Keratinocyte (primary cell): Measurements from ENCODE around the gene TMED10. TPM values are rescaled to one million over a fixed set of nuclear protein-coding genes. Genes with fewer than 3 reads are reported as not detected.

Experiments used
- DNase-seq: peaks from one replicate; pipeline ENCODE4 v3.0.0-alpha.2; 2011; ENCODE audit warnings: low read depth, missing footprints, low spot score
- FAIRE-seq: peaks from 2 replicates; lab custom pipeline; 2011; peaks lifted over from hg19 to GRCh38; lab: Jason Lieb, UNC
- H2AFZ ChIP-seq: 2 replicates; pipeline ENCODE4 v1.6.0; 2012; ENCODE audit warnings: low read length, control low read depth, inconsistent platforms; ENCODE audit not compliant: control insufficient read depth
- H3K27ac ChIP-seq: 2 replicates; pipeline ENCODE4 v1.5.1; 2011; ENCODE audit warnings: low read length; ENCODE audit not compliant: control insufficient read depth, insufficient read depth
- H3K27me3 ChIP-seq: 3 replicates; pipeline ENCODE4 v1.6.0; 2011; ENCODE audit warnings: low read length; ENCODE audit not compliant: control insufficient read depth, insufficient read depth; ENCODE audit errors: extremely low read depth
- H3K36me3 ChIP-seq, 2 experiments: 2 replicates in 1 of 2; 3 replicates in 1 of 2; pipeline ENCODE4 v1.5.1; 2011; ENCODE audit warnings: low read length in 2 of 2, mild to moderate bottlenecking in 1 of 2; ENCODE audit not compliant: control insufficient read depth in 2 of 2, insufficient read depth in 2 of 2; ENCODE audit errors: extremely low read depth in 1 of 2
- H3K4me1 ChIP-seq: 3 replicates; pipeline ENCODE4 v1.5.1; 2011; ENCODE audit warnings: low read length; ENCODE audit not compliant: control insufficient read depth, insufficient read depth; ENCODE audit errors: extremely low read depth
- H3K4me2 ChIP-seq: 3 replicates; pipeline ENCODE4 v1.6.0; 2011; ENCODE audit warnings: low read depth, low read length; ENCODE audit not compliant: control insufficient read depth, insufficient read depth; ENCODE audit errors: extremely low read depth
- H3K4me3 ChIP-seq, 3 experiments: fragments of 200-600 bp in 1 of 3; sonication (generic) in 1 of 3; 2 replicates in 2 of 3; 3 replicates in 1 of 3; pipeline ENCODE4 v1.5.1; 2011 to 2016; ENCODE audit warnings: low read length in 3 of 3, mild to moderate bottlenecking in 3 of 3, control low read depth in 2 of 3, inconsistent platforms in 1 of 3, low read depth in 1 of 3, mixed read lengths in 1 of 3, mixed run types in 1 of 3, moderate library complexity in 1 of 3; ENCODE audit not compliant: control insufficient read depth in 2 of 3, insufficient read depth in 2 of 3; ENCODE audit errors: extremely low read depth in 1 of 3
- H3K79me2 ChIP-seq: 2 replicates; pipeline ENCODE4 v1.6.0; 2012; ENCODE audit warnings: low read length; ENCODE audit not compliant: control insufficient read depth, insufficient read depth
- H3K9ac ChIP-seq: 3 replicates; pipeline ENCODE4 v1.6.0; 2011; ENCODE audit warnings: low read length; ENCODE audit not compliant: control insufficient read depth, insufficient read depth; ENCODE audit errors: extremely low read depth
- H3K9me1 ChIP-seq: 3 replicates; pipeline ENCODE4 v1.6.0; 2011; ENCODE audit warnings: low read length; ENCODE audit not compliant: control insufficient read depth, insufficient read depth; ENCODE audit errors: extremely low read depth
- H3K9me3 ChIP-seq: 2 replicates; pipeline ENCODE4 v1.5.1; 2012; ENCODE audit warnings: low read depth, low read length; ENCODE audit not compliant: control insufficient read depth
- H4K20me1 ChIP-seq: 3 replicates; pipeline ENCODE4 v1.6.0; 2011; ENCODE audit warnings: low read length; ENCODE audit not compliant: control insufficient read depth, insufficient read depth; ENCODE audit errors: extremely low read depth
- CTCF ChIP-seq, 3 experiments: IDR thresholded peaks in 1 of 3; conservative IDR thresholded peaks in 1 of 3; optimal IDR thresholded peaks in 1 of 3; 2 replicates in 2 of 3; 3 replicates in 1 of 3; pipeline versions ENCODE3 to v1.5.1; 2011; ENCODE audit warnings: low read length in 3 of 3, mild to moderate bottlenecking in 3 of 3, moderate library complexity in 2 of 3, control low read depth in 1 of 3, inconsistent platforms in 1 of 3; ENCODE audit not compliant: insufficient read depth in 2 of 3; ENCODE audit errors: extremely low read depth in 1 of 3
- EZH2 ChIP-seq: IDR thresholded peaks from one replicate; pipeline ENCODE4 v1.6.1; 2012; ENCODE audit warnings: inconsistent platforms, mild to moderate bottlenecking, low read length, moderate library complexity
- dilution Hi-C: fragments of 300-500 bp; cut with MboI; formaldehyde crosslinking; loops from one replicate; pipeline ENCODE4 v1.7.0; 2020; ENCODE audit warnings: low sequenced_read_pairs; ENCODE audit not compliant: extremely low pct_ligation_motif_present
- polyA plus RNA-seq, 5 experiments: library from polyadenylated mRNA; depleted of rRNA in 3 of 5; stranded (reverse) in 3 of 5; stranded (forward) in 1 of 5; unstranded in 1 of 5; fragments of >200 nt; gene quantifications; 1 replicate in 1 of 5; 2 replicates in 3 of 5; 3 replicates in 1 of 5; pipeline versions ENCODE4 v1.2.1 to v1.2.3, GENCODE V29; 2011 to 2012; ENCODE audit warnings: missing spikeins in 2 of 5, low read depth in 1 of 5, low replicate concordance in 1 of 5

The TMED10 gene
- polyA plus RNA-seq, 1 donor (not counting 4 experiments of a cell fraction or from before 2014, with no cell fraction given) = 428 TPM

- Histone ChIP-seq H3K9me3 (no peaks in the 10 kb centered on the region), H3K4me3 (no peak overlapping the region), H4K20me1 (no peaks in the 10 kb centered on the region), H3K4me1 (peaks cover 29% of the 10 kb centered on the region), H3K9ac (no peak overlapping the region), H3K27ac (no peak overlapping the region), H3K27me3 (no peaks in the 10 kb centered on the region), H3K36me3 (no peaks in the 10 kb centered on the region), H3K9me1 (no peaks in the 10 kb centered on the region), H3K79me2 (no peaks in the 10 kb centered on the region), H3K4me2 (no peak overlapping the region), H2AFZ (peak overlapping the region; percentile 75)
- DNase-seq (no peak), FAIRE-seq (peak; percentile 9)
- no peak for TF ChIP-seq CTCF (optimal IDR thresholded peaks at IDR 0.05 in 1 of 3, IDR thresholded peaks at IDR 0.05 in 1 of 3, conservative IDR thresholded peaks at IDR 0.05 in 1 of 3; ENCODE audit: extremely low read depth in 1 of 3, insufficient read depth in 2 of 3, low read length in 3 of 3)
- no peak for TF ChIP-seq EZH2
- dilution Hi-C loops = no loop called here
Observed at GRCh38 chr14:75205591-75205990, 29.2 kb upstream of the TMED10 start.

- H3K27me3 ChIP-seq = no peaks in the 10 kb centered on the region
- H4K20me1 ChIP-seq = no peaks in the 10 kb centered on the region
- no peaks in the 10 kb centered on the region for H3K79me2 ChIP-seq
- no peak overlapping the region for H3K4me3 ChIP-seq
- peak overlapping the region; percentile 24 for H3K4me2 ChIP-seq
- H3K4me1 ChIP-seq = peaks cover 38% of the 10 kb centered on the region
- H3K9me3 ChIP-seq = no peaks in the 10 kb centered on the region
- no peak overlapping the region for H3K27ac ChIP-seq
- H3K36me3 ChIP-seq = no peaks in the 10 kb centered on the region
- H3K9me1 ChIP-seq = no peaks in the 10 kb centered on the region
- dilution Hi-C loops = no loop called here
- H3K9ac ChIP-seq = no peak overlapping the region
- FAIRE-seq (peak; percentile 62), DNase-seq (no peak)
- no peak for TF ChIP-seq EZH2
- no peak for TF ChIP-seq CTCF (optimal IDR thresholded peaks at IDR 0.05 in 1 of 3, IDR thresholded peaks at IDR 0.05 in 1 of 3, conservative IDR thresholded peaks at IDR 0.05 in 1 of 3; ENCODE audit: extremely low read depth in 1 of 3, insufficient read depth in 2 of 3, low read length in 3 of 3)
- peak overlapping the region; percentile 50 for H2AFZ ChIP-seq
Observed at GRCh38 chr14:75204116-75204515, 27.7 kb upstream of the TMED10 start.
